T-helper 2 cell treated with Interferon-gamma antibody and Interleukin-4, amounts not matched to agents 100 ng/mL and 5 ng/mL, for 36 hours (primary cell): ENCODE results near the gene LASP1NB.
"Not testable (repeated sequence)": the region's sequence is repeated elsewhere in the genome, so short reads cannot be mapped to it uniquely, and the experiment has no call there.

Experiments
- intact Hi-C: fragments of 100-400 bp; cut with micrococcal nuclease; formaldehyde crosslinking; loops from one replicate; pipeline ENCODE4 v1.15.1; 2023

The LASP1NB gene

DNA sequence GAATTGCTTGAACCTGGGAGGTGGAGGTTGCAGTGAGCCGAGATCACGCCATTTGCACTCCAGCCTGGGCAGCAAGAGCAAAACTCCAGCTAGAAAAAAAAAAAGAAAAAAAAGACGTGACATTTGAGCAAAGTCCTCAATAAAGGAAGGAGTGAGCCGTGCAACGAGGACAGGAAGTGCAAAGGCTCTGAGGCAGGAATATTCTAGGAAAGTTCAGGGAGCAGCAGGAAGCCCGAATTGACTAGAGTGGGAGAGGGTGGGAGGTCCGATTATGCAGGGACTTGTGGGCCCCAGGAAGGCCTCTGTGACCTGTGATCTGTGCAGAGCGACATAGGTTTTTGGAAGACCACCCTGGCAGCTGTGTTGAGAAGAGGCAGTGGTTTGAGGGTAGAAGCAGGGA lies 8.6 kb upstream of the LASP1NB start:
- intact Hi-C loops = no loop called here

DNA sequence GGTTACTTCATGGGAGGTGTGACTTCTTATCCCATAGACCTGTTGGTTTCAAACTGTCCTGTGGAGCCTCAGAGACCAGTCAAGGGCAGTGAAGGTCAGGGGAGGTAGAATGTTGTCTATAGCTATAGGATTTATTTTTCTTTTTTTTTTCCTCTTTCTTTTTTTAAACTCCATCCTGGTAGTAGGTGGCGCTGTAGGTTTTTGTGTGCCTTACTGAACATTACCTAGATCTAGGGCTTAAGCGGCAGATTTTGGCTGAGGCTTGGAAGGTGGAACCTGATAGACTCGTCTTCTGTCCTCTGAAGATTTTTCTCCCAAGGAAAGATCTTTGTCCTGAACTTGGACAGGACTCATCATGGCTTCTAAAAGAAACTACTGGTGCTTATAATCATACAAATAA lies 8.2 kb upstream of the LASP1NB start:
- intact Hi-C loops = no loop called here

DNA sequence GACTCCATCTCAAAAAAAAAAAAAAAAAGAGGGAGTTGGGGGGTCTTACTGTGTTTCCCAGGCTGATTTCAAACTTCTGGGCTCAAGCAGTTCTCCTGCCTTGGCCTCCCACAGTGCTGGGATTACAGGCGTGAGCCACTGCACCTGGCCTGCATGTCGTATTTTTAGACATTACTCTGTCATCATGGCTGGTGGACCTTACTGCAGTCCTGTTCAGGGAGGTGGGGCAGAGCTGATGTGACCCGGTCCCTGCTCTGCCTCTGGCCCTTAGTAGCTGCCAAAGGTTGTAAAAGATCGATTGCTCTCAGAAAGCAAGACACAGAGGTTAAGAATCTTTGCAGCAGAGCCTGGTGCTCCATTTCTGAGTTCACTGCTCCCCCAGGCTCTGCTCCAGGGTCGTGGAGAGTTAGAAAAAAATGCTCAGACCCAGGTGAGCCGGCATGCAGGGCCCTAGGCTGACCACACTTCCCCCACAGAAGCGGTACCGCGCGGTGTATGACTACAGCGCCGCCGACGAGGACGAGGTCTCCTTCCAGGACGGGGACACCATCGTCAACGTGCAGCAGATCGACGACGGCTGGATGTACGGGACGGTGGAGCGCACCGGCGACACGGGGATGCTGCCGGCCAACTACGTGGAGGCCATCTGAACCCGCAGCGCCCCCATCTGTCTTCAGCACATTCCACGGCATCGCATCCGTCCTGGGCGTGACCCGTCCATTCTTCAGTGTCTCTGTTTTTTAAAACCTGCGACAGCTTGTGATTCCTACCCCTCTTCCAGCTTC lies 7.1 kb upstream of the LASP1NB start:
- intact Hi-C loops = no loop called here

DNA sequence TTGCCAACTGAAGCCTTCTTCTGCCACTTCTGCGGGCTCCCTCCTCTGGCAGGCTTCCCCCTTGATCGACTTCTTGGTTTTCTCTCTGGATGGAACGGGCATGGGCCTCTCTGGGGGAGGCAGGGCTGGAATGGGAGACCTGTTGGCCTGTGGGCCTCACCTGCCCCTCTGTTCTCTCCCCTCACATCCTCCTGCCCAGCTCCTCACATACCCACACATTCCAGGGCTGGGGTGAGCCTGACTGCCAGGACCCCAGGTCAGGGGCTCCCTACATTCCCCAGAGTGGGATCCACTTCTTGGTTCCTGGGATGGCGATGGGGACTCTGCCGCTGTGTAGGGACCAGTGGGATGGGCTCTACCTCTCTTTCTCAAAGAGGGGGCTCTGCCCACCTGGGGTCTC lies 6.5 kb upstream of the LASP1NB start:
- intact Hi-C loops = no loop called here

DNA sequence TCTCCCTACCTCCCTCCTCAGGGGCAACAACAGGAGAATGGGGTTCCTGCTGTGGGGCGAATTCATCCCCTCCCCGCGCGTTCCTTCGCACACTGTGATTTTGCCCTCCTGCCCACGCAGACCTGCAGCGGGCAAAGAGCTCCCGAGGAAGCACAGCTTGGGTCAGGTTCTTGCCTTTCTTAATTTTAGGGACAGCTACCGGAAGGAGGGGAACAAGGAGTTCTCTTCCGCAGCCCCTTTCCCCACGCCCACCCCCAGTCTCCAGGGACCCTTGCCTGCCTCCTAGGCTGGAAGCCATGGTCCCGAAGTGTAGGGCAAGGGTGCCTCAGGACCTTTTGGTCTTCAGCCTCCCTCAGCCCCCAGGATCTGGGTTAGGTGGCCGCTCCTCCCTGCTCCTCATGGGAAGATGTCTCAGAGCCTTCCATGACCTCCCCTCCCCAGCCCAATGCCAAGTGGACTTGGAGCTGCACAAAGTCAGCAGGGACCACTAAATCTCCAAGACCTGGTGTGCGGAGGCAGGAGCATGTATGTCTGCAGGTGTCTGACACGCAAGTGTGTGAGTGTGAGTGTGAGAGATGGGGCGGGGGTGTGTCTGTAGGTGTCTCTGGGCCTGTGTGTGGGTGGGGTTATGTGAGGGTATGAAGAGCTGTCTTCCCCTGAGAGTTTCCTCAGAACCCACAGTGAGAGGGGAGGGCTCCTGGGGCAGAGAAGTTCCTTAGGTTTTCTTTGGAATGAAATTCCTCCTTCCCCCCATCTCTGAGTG lies 5.9 kb upstream of the LASP1NB start:
- intact Hi-C loops = no loop called here

DNA sequence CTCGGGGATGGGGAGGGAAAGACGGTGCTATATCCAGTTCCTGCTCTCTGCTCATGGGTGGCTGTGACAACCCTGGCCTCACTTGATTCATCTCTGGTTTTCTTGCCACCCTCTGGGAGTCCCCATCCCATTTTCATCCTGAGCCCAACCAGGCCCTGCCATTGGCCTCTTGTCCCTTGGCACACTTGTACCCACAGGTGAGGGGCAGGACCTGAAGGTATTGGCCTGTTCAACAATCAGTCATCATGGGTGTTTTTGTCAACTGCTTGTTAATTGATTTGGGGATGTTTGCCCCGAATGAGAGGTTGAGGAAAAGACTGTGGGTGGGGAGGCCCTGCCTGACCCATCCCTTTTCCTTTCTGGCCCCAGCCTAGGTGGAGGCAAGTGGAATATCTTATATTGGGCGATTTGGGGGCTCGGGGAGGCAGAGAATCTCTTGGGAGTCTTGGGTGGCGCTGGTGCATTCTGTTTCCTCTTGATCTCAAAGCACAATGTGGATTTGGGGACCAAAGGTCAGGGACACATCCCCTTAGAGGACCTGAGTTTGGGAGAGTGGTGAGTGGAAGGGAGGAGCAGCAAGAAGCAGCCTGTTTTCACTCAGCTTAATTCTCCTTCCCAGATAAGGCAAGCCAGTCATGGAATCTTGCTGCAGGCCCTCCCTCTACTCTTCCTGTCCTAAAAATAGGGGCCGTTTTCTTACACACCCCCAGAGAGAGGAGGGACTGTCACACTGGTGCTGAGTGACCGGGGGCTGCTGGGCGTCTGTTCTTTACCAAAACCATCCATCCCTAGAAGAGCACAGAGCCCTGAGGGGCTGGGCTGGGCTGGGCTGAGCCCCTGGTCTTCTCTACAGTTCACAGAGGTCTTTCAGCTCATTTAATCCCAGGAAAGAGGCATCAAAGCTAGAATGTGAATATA lies 4.8 kb upstream of the LASP1NB start:
- intact Hi-C loops = no loop called here

DNA sequence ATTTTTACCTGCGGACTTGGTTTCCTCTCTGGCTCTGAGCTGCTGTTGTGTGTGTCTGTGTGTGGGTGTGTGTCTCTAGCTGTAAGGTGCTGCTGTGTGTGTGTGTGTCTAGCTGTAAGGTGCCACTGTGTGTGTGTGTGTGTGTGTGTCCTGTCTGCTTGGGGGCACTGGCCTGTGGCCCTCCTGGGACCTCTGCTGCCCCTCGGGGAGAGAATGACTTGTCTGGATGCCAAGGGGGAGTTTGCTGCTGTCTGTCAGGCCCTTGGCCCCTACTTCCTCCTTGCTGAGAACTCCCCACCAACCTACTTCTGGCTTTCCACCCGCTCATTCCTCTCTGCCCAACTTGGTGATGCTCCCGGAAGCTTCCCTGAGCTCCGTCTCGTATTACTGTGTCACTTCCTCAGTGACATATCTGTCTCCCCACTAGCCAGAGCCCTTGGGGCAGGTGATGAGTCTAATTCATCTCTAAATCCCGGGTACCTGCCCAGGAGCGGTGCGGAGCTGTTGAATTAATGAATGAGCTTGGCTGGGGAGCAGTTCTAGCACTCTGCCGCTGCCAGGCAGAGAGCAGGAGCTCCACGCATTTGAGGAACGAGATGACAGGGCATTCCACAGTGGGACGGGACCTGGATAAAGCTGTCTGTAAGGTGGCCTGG lies 3.5 kb upstream of the LASP1NB start:
- intact Hi-C loops = no loop called here

DNA sequence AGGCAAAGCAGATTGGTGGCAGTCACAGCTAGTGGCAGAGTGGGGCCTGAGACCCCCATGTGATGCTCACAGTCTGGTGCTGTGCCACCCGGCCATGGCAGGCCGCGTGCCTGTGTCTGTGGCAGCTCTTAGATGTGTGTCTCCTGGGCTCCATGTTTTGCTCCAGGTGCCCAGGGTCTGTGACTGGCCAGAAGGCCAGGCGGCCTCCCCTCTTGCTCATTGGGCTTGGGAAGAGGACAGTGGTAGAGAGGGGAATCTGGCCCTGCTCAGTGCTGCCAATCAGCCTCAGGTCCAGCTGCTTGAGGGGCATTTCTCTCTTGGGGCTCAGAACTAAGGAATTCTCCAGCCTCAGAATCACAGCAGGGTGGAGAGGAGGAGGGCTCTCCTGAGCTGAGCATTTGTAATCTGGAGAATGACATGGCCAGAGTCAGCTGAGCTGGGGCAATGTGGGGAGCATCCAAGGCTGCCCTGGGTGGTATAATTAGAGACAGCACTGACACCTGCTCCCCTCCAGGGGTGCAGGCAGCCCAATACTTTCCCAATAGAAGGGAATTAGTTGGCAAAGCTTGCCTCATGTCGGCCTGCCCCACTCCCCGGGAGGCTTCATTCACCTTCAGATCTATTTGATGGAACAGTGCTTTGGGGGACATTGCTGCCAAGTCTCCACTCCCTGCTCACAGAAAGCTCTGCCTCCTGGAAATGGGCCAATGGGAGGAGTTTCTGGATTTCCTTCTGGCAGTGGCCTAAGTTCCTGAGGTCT lies 2.7 kb upstream of the LASP1NB start:
- intact Hi-C loops = no loop called here

DNA sequence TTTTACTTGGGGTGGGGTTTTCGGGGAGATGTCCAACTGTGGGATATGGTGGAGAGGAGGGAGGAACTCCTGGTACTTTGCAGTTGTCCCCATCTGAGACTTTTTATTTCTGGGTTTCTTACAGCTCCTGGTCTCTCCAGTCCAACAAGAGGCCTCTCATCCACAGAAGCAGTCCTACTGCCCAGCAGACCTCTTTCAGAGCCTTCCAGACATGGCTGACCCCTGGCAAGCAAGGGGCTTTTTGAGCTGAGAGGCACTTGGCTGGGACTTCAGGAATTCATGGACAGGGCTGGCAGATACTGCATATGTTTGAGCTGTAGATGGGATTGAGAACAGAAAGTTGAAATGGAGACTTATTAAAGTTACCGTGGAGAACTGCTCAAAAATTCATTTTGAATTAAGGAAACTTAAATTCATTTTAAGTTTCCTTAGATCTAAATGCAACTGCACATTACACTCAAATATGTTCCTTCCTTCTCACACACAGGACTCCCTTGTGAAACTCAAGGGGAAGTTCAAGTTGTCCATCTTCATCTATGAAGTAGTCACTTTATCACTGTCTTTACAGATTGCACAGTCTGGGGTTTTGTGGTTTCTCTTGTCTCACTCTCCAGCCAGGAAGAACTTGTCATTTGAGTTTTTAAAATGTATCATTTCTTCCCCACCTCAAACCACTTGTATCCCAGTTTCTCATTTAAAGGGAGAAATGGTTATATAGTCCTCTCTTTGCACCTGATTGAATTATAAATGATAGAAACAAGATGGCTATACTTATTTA lies 1.1 kb downstream of the LASP1NB start:
- intact Hi-C loops = no loop called here

DNA sequence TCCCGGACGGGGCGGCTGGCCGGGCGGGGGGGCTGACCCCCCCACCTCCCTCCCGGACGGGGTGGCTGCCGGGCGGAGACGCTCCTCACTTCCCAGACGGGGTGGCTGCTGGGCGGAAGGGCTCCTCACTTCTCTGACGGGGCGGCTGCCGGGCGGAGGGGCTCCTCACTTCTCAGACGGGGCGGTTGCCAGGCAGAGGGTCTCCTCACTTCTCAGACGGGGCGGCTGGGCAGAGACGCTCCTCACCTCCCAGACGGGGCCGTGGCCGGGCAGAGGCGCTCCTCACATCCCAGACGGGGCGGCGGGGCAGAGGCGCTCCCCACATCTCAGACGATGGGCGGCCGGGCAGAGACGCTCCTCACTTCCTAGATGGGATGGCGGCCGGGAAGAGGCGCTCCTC lies 5.4 kb downstream of the LASP1NB start:
- intact Hi-C loops = not testable (repeated sequence)

DNA sequence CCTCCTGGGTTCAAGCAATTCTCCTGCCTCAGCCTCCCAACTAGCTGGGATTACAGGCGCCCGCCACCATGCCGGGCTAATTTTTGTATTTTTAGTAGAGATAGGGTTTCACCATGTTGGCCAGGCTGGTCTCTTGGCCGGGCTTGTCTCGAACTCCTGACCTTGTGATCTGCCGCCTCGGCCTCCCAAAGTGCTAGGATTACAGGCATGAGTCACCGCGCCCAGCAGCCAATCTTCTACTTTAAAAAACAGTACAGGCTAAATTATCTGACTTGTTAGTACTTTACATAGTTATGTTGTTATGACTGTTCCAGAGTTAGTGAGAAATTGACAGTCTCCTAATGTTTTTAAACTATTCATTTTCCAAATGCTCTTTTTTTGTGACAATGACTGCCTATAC lies 8.5 kb downstream of the LASP1NB start:
- intact Hi-C loops = not testable (repeated sequence)

DNA sequence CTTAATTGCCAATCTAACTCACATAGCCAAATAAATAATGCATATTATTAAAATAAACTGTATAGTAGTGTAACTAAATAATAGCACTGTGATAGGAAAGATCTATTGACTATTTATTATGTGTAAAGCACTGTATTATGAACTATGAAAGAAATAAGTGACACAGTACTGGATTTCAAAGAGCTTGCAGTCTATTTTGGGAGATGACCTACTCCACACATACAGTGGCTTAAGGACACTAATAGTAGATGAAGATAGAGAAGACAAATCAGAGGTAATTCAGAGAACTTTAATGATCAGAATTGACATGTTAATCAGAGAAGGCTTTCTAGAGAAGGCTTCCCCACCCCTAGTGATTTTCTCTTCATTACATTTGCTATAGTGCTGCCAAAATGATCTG lies 14.6 kb downstream of the LASP1NB start:
- intact Hi-C loops = no loop called here

DNA sequence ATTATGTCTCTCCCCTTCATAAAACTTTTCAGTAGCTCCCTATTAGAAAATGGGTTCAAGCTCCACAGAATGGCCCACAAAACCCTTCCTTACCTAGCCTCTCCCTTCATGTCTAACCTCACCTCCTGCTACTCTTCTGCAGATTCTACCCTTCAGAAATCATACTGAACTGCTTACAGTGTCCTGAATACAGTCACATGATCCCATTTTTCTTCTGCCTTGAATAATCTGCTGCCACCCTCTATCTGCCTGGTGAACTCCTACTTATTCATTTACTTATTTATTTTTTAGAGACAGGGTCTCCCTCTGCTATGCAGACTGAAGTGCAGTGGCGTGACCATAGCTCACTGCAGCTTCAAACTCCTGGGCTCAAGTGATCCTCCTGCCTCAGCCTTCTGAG lies 15.0 kb downstream of the LASP1NB start:
- intact Hi-C loops = no loop called here

DNA sequence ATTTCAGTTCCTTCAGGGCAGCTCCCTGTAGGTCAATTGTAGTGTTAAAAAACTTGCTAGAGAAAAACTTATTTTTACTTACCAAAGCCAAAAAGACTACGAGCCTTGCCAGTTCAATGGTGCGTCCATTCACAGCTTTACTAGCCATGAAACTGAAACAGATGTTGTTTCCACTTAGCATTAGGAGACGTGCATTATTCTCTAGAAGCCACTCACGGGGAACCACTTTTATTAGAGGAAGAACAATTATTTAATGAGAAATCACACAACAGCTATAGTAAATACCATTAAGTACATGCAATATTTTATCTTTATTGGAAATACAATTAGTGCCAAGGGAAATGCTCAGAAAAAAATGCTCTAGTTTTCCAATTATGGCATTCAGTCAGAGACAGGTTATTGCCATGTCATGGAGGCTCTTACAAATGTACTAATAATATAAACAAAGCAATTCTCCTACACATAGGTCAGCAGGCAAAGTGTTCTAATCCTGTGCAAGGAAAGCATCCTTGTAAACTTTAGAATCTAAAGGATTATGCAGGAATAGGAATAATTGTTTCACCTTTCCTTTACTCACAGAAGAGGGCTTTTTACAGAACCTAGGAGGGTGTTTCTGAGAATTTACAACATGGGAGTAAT lies 17.4 kb downstream of the LASP1NB start:
- intact Hi-C loops = no loop called here

DNA sequence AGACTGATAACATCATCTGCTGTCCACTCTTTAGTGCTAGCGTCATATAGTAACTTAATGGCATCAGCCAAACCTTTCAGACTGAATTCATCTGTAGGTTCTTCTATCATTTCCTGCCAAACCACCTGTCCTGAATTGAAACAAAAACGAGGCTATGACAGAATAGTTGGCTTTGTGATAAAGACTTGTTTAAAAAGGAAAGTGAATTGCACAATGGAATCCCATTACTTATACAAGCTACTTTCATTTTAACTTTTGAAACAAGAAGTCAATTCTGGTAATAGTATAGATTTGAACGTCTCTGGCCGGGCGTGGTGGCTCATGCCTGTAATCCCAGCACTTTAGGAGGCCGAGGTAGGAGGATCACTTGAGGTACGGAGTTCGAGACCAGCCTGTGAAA lies 18.2 kb downstream of the LASP1NB start:
- intact Hi-C loops = no loop called here

DNA sequence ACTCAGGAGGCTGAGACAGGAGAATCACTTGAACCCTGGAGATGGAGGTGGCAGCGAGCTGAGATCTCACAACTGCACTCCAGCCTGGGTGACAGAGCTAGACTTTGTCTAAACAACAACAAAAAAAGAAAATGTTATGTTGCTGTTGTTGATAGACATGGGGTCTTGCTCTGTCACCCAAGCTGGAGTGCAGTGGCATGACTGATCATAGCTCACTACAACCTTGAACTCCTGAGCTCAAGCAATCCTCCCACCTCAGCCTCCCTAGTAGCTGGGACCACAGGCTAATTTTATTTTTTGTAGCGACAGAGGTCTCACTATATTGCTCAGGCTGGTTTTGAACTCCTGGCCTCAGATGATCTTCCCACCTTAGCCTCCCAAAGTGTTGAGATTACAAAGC lies 21.8 kb downstream of the LASP1NB start:
- intact Hi-C loops = no loop called here

DNA sequence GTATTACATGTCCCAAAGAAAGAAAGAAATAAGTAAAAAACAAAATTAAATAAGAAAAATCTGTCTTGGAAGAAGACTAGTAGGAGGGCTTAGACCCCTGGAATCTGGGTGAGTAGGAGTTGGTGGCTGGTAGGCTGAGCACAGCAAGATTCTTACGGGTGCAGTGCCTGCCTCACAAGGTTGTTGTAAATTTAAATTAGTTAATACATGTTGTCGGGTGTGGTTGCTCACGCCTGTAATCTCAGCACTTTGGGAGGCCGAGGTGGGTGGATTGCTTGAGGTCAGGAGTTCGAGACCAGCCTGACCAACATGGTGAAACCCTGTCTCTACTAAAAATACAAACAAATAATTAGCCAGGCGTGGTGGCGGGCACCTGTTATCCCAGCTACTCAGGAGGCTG lies 28.4 kb downstream of the LASP1NB start:
- intact Hi-C loops = not testable (repeated sequence)

DNA sequence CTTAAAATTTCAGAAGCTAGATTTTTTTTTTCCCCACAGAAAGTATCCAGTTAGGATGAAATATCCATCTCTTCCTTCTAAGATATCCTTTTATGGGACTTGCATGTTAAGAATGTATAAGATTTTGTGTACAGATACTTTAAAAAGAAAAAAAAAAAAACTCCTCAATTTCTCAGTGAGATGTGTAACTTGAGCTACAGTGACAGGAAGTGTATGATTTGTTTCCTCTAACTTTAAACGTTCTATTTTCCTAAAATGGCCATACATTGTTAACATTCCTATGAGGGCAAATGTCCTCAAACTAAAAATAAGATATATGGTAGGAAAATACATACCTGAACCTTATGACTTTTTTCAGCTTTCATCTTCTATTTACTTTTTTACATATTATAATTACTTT lies 32.9 kb downstream of the LASP1NB start:
- intact Hi-C loops = no loop called here

DNA sequence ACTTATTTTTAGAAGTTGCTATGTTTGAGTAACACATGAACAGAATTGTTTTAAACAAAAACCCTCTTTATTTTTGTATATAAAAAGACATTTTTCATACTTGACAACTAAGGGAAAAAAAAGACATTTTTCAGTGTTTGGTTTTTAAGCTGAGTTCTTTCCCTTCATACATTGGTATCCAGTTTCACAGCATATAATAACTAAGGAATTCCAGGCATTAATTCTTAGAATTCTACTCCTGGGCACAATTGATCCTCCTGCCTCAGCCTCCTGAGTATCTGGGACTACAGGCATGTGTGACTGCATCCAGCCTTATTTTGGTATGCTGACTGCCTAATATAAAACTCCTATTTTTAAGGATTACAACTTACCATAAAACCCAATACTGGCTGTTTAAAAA lies 33.3 kb downstream of the LASP1NB start:
- intact Hi-C loops = no loop called here
